ENCODE measurements around the gene AUNIP.
"Not testable (repeated sequence)": the region's sequence is repeated elsewhere in the genome, so short reads cannot be mapped to it uniquely, and the experiment has no call there.

The AUNIP gene

DNA sequence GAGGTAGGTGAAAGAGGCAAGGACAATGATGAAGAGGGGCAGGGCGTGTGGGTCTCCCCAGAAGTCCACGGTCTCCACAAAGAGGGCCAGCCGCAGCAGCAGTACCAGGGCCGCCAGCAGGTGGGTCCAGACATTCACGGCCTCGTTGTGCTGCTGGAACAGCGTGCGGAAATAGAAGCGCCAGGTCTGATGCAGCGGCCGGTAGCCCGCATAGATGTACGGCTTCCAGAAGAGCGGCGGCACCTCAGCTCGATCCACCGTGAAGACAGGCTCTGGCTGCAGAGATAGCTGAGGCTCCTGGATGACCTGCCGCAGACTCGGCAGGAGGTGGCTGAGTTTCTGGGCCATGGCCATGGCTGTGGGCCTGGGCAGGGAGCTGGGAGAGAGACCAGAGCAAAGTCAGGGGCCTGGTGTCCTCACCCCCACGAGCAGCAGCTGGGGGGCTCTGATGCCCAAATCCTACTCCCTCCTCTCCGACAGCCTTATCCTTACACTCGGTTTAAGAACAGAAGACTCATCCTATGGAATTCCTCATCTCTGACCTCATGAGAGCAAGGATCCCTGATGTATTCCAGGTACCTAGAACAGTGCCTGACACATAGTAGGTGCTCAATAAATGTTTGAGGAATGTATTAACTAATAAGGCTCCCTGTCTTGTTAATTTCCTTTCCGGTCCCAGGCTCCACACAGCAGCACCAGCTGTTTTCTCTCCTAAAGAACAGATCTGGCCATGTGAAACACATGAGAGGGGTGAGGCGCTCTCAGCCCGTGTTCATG lies 4.4 kb upstream of the AUNIP start:
- DNase-seq: no peak

DNA sequence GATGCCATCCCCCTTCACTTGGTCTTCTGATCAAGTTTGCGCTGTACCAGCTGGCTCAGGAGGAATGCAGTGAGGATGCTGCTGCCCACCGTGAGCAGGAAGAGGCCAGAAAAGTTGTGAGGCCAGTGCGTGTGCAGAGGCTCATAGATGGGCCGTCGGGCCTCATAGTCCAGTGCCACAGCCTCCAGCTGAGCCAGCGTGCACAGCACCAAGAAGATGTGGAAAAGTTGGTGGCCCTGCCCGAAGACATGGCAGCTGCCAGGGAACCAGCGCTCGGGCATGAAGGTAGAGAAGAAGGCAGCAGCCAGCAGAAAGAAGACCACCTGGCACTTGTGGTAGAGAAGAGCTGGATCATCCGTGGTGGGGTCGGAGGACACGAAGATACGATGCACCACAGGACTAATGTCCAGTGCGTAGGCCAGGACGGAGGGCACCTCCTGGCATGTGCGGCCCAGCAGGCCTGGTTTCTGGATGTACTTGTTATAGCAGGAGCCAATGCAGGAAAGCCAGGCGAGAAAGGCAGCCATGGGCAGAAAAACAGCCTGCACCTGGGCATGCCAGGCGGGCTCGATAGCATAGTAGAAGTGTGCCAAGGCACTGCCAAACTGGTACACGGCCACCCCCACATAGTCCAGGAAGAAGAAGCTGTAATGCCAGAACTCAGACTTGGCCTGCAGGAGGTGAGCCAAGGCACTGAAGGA lies 3.7 kb upstream of the AUNIP start:
- DNase-seq: no peak

DNA sequence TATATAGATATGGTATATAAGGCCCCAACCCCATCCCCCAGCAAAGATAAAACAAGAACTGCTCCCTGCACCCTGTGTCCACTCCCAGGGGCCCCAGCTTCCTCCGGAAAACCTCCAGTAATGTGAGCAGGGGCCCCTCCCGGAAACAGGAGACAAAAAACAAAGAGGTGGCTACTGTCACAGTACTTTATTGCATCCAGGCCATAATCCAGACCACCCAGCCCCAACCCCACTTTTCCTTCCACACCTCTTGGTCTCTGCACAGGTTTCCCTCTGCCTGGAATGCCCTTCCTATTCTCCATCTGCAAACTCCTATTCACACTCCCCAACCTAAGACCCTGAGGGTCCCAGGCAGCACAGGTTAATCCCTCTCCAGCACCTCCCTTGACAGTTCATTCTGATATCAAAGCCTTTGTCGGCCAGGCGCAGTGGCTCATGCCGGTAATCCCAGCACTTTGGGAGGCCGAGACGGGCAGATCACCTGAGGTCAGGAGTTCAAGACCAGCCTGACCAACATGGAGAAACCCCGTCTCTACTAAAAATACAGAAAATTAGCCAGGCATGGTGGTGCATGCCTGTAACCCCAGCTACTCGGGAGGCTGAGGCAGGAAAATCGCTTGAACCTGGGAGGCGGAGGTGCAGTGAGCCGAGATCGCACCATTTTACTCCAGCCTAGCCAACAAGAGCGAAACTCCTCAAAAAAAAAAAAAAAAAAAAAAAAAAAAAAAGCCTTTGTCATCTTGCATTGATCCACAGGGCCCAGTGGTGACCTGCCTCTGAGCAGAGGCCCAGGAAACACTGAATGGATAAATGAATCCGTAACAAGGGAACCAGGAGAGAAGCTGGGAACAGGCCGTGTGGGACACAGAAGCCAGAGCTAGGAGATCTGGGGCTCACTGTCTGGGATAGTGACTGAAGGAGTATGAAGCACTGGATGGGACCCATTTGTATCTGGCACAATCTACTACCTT lies 2.3 kb upstream of the AUNIP start:
- no peak for DNase-seq

DNA sequence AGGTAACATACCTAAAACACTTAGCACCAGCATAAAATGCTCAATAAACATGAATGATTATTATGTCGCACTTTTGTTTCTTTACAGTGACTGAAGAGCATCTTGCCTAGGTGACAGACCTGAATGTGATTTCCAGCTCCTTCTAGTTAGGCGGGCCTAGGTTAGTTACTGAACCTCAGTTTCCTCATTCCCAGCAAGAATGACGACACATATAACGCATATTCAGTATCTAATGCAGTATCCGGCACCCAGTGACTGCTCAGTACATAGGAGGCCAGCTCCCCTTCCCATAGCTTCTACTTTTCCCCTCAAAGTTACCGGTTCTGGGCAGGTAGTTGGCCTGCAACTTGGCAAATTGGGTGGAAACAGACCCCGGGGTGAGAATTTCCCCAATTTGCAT lies 763 bp downstream of the AUNIP start:
- no peak for DNase-seq

DNA sequence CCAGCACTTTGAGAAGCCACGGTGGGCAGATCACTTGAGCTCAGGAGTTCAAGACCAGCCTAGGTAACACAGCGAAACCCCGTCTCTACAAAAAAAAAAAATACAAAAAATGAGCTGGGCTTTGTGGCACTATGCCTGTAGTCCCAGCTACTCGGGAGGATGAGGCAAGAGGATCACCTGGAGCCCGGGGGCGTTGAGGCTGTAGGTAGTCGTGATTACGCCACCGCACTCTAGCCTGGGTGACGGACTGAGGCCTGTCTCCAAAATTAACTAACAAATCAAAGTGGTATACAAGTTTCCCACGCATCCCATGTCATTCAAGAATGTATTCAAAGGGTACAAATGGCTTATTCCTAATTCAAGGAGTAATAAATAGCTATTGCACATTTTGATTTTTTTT lies 2.4 kb downstream of the AUNIP start:
- no peak for DNase-seq

DNA sequence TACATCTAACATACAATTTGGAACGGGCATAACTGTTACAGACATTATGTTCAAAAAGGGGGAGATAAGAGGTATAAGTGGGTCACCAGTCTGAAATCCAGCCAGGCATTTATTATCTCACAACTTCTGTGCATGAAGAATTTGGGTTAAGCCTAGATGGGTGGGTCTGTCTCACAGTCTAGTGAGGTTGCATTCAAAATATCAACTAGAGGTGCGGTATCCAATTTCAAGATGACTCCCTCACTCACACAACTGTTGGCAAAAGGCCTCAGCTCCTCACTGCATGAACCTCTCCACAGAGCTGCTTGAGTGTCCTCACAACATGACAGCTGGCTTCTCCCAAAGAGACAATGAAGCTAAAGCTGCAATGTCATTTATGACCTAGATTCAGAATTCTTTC lies 4.7 kb downstream of the AUNIP start:
- no peak for DNase-seq

DNA sequence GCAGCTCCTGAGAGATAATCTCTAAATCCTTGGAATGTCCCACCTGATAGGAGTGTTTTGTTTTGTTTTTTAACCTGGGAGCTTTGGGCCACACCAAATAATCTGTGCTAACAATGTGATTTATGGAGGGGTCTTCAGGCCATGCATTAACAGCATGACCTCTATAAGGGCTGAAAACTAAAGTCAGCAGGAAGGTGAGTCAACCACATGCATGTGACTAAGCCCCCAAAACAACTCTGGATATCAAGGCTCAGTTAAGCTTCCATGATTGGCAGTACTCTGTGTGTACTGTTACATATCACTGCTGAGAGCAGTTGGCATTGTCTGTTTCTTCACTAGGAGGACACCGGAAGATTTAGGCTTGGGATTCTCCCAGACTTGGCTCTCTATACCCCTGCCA lies 10.7 kb downstream of the AUNIP start:
- no peak for DNase-seq

DNA sequence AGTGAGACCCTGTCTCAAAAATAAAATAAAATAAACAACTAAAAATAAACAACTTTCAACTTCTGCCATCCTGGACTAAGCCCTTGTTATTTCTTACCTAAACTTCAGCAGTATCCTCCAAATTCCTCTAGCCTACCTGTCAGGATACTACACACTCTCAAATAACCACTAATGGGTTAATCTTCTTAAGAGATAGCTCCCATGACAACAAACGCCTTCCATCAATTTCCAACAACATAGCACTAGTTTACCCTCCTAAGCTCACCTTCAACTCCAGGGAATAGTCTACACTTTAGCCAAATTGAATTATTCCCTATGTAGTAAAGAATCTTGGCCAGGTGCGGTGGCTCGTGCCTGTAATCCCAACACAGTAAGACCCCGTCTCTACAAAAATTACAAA lies 11.3 kb downstream of the AUNIP start:
- DNase-seq: no peak

DNA sequence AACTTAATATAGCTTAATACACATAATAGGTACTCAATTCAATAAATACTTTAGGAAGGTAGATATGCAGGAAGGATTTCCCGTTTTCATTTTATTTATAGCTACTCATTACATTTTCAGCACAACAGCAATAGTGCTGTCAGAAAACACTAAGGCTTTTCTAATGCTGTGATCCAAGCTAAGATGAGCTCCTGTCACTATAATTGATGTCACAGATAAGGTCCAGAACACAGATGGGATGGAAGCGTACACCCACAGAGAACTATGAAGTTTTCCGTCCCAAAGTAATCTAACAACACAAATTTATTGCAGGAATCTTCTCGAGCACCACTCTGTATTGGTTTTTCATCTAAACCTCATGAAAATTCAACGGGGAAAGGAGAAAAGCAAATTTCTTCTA lies 13.6 kb downstream of the AUNIP start:
- no peak for DNase-seq

DNA sequence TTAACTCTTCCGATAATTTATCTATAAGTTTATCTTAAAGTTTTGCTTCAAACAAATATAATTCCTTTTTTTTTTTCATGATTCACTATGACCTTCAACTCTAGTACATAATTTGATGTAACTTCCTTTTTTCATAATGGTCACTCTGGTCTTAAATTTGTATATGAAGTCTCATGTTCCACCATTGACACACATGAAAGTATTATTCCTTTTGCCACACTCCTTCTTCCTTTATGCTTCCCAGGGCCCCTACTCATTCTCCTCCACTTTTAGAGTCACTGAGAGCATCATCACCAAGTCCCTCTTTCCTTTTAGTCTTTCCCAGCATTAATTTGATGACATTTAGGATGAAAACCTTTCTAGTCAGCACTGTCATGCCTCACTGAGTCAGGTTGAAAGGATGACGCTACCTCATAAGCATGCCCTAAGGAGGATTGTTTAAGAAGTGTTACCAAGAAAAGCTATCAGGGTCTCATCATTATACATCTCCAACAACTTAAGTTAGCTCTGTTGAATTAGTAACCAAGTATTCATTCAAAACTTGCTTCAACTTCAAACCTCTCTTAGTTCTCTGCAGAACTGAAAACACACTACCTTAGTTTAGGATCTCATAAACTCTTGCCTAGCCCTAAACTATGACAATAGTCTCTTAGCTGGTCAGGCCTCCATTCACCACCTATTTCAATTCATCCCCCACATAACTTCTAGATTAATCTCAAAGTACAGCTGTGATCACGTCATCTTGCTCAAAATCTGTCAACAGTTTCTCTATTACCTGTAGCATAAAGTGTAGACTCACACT lies 14.5 kb downstream of the AUNIP start:
- no peak for DNase-seq

DNA sequence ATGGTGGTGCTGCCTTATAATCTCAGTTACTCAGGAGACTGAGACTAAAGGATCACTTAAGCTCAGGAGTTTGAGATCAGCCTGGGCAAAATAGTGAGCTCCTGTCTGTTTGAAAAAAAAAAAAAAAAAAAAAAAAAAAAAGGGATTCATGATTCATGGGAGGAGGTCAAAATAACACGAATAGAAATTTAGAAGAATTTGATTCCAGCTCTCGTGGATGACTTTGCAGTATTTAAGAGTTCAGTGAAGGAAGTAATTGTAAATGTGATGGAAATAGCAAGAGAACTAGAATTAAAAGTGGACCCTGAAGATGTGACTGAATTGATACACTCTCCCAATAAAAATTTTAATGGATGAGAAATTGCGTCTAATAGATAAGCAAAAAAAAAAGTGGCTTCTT lies 15.8 kb downstream of the AUNIP start:
- no peak for DNase-seq

DNA sequence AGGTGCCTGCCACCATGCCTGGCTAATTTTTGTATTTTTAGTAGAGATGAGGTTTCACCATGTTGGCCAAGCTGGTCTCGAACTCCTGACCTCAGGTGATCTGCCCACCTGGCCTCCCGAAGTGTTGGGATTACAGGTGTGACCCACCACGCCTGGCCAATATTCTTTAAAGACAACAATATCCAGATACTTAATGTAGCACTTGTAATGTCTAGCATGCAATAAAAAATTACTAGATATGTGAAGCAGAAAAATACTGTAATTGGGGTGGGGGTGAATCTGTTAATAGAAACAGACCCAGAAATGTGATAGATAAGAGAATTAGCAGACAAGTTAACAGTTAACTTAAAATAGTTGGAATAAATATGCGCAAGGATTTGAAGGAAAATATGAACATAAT lies 19.4 kb downstream of the AUNIP start:
- DNase-seq: not testable (repeated sequence)

DNA sequence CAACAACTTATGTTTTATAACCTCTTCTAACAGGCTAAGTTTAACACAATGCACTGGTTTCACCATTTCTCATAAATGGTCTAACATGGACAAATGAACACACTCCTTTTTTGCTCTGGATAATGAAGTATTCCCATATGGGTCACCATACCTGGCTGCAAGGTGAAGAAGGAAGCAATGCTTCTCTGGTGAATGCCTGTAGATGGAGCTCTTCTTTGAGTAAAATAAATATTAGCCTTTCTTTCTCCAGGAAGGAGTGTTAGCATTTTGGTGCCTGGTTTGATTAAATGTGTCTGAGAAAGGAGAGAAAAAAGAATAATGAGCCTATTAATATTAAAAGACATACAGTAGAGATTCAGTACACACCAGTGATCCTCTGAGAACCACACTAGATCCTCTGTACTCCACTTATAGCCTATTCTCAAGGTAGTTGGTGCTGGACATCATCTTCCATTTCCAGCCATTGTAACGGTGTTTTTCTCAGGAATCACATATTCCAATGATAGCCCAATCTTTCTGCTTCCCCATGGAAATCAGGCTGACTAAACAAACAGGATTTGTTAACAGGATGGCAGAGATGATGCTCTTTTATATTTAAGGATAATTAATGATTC lies 21.9 kb downstream of the AUNIP start:
- DNase-seq: no peak

DNA sequence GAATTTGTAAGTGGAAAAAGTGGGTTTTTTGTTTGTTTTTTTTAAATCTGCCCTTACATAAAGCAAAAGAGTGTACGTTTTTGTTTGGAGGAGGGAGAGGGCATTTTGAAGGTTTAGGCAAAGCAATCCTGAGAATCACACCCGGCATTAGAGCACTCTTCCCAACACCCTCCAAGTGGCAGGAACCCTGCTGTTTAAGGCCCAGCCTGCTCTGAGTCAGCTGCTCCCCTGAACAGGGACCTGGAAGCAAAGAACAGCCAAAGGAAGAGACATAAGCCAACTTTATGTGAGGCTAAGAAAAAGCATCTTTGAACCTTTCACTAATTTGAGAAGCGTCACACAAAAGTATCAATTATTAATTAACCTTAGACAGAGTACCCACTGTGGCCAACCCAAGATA lies 22.6 kb downstream of the AUNIP start:
- DNase-seq: no peak

DNA sequence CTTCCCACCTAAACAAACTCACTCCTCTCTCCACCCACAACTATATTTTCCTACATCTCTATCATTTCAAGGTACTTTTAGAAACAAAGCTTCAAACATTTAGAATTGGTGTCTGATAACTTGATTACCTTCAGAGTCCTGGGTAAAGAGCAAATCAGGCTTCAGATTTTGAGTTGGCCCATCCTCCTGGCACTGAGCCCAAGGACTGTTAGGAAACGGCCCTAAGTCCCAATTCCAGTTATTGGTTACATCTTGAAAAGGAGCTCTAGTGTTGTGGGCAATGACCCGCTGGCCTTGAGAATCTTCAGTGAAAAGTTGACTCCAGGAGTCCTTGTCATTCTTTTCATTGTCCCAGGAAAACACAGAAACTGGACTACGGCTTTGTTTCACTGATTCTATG lies 24.4 kb downstream of the AUNIP start:
- no peak for DNase-seq

DNA sequence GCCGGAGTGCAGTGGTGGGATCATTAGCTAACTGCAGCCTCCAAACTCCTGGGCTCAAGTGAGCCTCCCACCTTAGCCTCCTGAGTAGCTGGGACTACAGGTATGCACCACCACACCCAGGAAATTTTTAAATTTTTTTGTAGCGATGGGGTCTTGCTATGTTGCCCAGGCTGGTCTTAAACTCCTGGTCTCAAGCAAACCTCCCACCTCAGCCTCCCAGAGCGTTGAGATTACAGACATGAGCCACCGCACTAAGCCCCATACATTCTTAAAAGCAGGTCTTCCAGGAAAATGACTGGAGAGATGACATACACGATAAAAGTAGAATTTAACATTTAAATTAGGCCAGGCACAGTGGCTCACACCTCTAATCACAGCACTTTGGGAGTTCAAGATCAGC lies 26.1 kb downstream of the AUNIP start:
- no peak for DNase-seq

DNA sequence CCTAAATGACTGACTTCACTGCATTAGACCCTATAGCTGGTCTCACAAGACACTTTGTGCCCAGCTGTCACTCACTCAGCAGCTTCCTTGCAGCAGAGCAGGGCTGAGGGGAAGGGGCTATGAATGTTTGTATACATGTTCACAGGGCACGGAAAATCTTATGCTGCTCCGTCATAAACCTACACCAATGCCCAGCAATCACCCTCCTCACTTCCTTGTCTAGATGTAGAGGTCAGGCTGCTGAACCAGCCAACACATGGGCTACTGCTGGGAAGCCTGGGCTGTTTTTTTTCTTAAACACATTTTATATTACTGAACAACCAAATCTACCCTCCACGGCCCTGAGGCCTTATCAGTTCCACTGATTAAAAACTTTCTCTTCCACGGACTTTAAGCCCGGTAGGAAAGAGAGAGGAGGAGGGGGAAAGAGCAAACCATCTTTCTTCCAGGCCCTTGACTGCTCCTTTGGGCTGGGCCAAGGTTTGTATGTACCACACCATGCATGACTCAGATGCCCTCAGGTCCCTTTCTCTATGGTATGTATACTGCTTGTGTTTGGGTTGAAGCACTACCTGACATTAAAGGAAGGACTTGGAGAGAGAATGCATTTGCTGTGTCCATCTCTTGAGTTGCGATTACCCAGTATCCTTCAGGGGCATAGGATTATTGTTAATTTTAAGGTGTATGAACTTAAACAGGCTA lies 26.8 kb downstream of the AUNIP start:
- no peak for DNase-seq

DNA sequence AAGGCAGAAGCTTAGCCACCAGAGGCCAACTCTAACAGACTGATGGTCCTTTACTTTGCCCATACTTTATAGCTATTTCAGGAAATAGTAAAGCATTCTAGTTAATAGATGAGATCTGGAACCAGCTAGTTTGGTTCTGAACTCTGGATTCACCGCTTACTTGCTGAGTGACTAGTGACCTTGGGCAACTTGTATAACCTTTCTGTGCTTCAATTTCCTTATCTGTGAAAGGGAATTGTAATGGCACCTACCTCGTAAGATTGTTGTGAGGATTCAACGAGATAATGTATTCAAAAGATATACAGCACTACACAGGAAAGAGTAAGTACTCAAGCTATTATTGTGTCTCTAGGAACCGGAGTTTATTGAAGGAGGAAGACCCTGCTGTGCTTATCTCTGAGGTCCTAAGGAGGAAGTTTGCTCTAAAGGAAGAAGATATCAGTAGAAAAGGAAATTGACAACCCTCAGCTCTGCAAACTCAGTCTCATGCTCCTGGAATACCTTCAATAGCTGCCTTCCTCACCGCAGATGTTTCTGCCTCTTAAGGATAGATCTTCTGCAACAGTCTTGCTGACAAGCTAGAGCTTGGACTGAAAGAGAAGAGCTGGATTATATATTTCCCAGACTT lies 27.6 kb downstream of the AUNIP start:
- no peak for DNase-seq

DNA sequence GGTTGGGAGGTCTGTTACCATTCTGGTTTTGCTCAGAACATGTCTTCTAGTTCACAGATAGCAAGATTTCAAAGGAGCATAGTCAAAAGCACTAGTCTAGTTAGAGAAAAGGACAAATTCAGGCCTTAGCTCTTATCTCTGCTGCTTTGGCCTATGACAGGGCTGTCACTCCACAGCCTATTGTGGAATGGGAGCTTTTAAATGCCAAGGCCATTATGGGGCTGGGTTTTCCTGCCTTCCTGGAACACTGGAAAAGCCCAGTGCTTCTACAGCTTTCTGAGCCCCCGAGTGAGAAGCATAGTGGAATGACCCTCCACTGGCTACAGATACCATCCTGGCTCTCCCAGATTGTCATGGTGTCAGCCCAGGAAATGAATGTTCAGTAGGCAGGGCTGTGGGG lies 30.2 kb downstream of the AUNIP start:
- no peak for DNase-seq

DNA sequence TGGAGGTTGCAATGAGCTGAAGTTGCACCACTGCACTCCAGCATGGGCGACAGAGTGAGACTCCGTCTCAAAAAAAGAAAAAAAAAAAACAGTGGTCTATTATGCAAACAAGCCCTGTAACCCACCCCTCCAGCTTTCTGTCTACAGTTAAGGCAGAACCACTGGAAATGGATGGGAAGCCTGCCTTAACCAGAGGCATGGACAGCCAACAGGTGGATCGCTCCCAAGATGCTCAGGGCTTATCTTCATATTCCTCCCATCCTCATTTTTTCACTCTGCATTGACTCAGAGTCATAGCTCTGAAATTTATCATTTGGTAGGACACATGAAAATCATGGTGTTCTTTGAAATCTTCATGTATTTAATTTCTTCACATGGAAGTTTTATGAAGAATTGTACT lies 30.8 kb downstream of the AUNIP start:
- DNase-seq: no peak

DNA sequence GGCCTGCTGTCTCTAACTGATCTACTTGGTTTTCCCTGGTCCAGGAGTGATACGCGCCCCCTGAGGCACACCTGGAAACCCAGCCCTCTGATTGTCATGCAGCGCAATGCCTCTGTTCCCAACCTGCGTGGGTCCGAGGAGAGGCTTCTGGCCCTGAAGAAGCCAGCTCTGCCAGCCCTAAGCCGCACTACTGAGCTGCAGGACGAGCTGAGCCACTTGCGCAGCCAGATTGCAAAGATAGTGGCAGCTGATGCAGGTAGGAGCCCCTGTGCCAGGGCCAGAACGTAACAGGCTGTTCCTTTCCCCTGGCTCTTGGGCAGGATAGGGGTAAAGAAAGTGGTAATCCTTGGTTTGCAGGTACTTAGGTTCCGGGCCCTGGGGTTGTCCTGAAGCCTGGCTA lies 32.7 kb downstream of the AUNIP start:
- no peak for DNase-seq

All from stimulated activated CD8-positive, alpha-beta memory T cell treated with anti-CD3 and anti-CD28 coated beads, Interleukin-4, amount 100 ng/mL, for 48 hours (primary cell).